ENCODE measurements around the gene PGBD2.

DNA sequence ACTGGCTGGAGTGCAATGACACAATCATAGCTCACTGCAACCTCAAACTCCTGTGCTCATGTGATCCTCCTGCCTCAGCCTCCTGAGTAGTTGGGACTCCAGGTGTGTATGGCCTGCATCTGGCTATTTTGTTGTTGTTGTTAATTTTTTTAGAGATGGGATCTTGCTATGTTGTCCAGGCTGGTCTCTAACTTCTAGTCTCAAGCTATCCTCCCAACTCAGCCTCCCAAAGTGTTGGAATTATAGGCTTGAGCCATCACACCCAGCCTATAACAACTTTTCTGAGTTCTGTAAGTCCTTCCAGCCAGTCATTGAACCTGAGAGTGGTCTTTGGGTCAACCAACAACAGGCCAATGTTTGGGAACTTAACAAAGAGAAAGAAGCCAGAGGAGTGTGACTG lies 11.2 kb upstream of the PGBD2 start:
- TF ChIP-seq, protein P1, sequence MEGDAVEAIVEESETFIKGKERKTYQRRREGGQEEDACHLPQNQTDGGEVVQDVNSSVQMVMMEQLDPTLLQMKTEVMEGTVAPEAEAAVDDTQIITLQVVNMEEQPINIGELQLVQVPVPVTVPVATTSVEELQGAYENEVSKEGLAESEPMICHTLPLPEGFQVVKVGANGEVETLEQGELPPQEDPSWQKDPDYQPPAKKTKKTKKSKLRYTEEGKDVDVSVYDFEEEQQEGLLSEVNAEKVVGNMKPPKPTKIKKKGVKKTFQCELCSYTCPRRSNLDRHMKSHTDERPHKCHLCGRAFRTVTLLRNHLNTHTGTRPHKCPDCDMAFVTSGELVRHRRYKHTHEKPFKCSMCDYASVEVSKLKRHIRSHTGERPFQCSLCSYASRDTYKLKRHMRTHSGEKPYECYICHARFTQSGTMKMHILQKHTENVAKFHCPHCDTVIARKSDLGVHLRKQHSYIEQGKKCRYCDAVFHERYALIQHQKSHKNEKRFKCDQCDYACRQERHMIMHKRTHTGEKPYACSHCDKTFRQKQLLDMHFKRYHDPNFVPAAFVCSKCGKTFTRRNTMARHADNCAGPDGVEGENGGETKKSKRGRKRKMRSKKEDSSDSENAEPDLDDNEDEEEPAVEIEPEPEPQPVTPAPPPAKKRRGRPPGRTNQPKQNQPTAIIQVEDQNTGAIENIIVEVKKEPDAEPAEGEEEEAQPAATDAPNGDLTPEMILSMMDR (IDR thresholded peaks at IDR 0.05): no peak
- TF ChIP-seq POLR2A (IDR thresholded peaks at IDR 0.05): no peak
